Measurements from ENCODE around the gene STRIT1. TPM values are rescaled to one million over a fixed set of nuclear protein-coding genes. Genes with fewer than 3 reads are reported as not detected.

The STRIT1 gene
- total and polyA plus RNA-seq, 9 donors, result not detected

- H3K4me1 ChIP-seq (ENCODE audit: insufficient read depth), result no peaks in the 10 kb centered on the region
- TF ChIP-seq POLR2A (IDR thresholded peaks at IDR 0.05), result no peak
- no peak for TF ChIP-seq CTCF (IDR thresholded peaks at IDR 0.05)
- peaks cover 0 to 4% of the 10 kb centered on the region in 2 donors for H3K9me3 ChIP-seq
- no peak overlapping the region for H3K4me3 ChIP-seq
- H3K27ac ChIP-seq, result no peak overlapping the region
- H3K27me3 ChIP-seq, result no peaks in the 10 kb centered on the region
- WGBS, 3 donors, result 35 to 78% (median 55%) methylated on average over 2 of the region's 2 CpGs
- no peak for DNase-seq
- intact Hi-C loops (cut with DNase I), result no loop called here
- H3K36me3 ChIP-seq, result no peaks in the 10 kb centered on the region
These were observed 9.4 kb upstream of the STRIT1 start for GRCh38 chr3:155302891-155303290.

- no peak for DNase-seq
- Histone ChIP-seq H3K27ac (no peak overlapping the region), H3K36me3 (no peaks in the 10 kb centered on the region), H3K4me3 (no peak overlapping the region), H3K4me1 (ENCODE audit: insufficient read depth) (no peaks in the 10 kb centered on the region), H3K9me3 (peaks cover 0 to 4% of the 10 kb centered on the region in 2 donors), H3K27me3 (no peaks in the 10 kb centered on the region)
- 37 to 47% (median 42%) methylated on average over 2 of the region's 2 CpGs for WGBS, 3 donors
- intact Hi-C loops (cut with DNase I), result no loop called here
- TF ChIP-seq EP300 (IDR thresholded peaks at IDR 0.05) (no peak), CTCF (IDR thresholded peaks at IDR 0.05) (no peak), POLR2A (IDR thresholded peaks at IDR 0.05) (no peak)
These were observed 9.0 kb upstream of the STRIT1 start for GRCh38 chr3:155302481-155302880.

GRCh38 chr3:155297100-155297499 lies 3.6 kb upstream of the STRIT1 start:
- no peaks in the 10 kb centered on the region for H3K4me1 ChIP-seq (ENCODE audit: insufficient read depth)
- H3K36me3 ChIP-seq, result no peaks in the 10 kb centered on the region
- TF ChIP-seq POLR2A (IDR thresholded peaks at IDR 0.05) (no peak), CTCF (IDR thresholded peaks at IDR 0.05) (no peak), EP300 (IDR thresholded peaks at IDR 0.05) (no peak)
- intact Hi-C loops (cut with DNase I), result no loop called here
- no peaks in the 10 kb centered on the region for H3K27me3 ChIP-seq
- peaks cover 0 to 4% of the 10 kb centered on the region in 2 donors for H3K9me3 ChIP-seq
- no peak overlapping the region for H3K4me3 ChIP-seq
- no peak overlapping the region for H3K27ac ChIP-seq
- DNase-seq, result no peak

- DNase-seq, result no peak
- H3K4me3 ChIP-seq, result no peak overlapping the region
- intact Hi-C loops (cut with DNase I), result no loop called here
- no peak overlapping the region for H3K27ac ChIP-seq
- no peaks in the 10 kb centered on the region for H3K4me1 ChIP-seq (ENCODE audit: insufficient read depth)
- TF ChIP-seq CTCF (IDR thresholded peaks at IDR 0.05), result no peak
- no peak for TF ChIP-seq POLR2A (IDR thresholded peaks at IDR 0.05)
- no peaks in the 10 kb centered on the region for H3K36me3 ChIP-seq
- H3K27me3 ChIP-seq, result no peaks in the 10 kb centered on the region
- H3K9me3 ChIP-seq, result peaks cover 0 to 4% of the 10 kb centered on the region in 2 donors
These were observed 2.9 kb upstream of the STRIT1 start for GRCh38 chr3:155296413-155296812.

GRCh38 chr3:155292693-155293092 lies 790 bp downstream of the STRIT1 start:
- H3K27me3 ChIP-seq, result no peaks in the 10 kb centered on the region
- H3K36me3 ChIP-seq, result no peaks in the 10 kb centered on the region
- H3K4me3 ChIP-seq, result no peak overlapping the region
- no peak for DNase-seq
- H3K27ac ChIP-seq, result no peak overlapping the region
- no peaks in the 10 kb centered on the region for H3K9me3 ChIP-seq
- 71 to 75% (median 73%) methylated on average over 2 of the region's 2 CpGs for WGBS, 3 donors
- TF ChIP-seq POLR2A (IDR thresholded peaks at IDR 0.05) (no peak), EP300 (IDR thresholded peaks at IDR 0.05) (no peak), CTCF (IDR thresholded peaks at IDR 0.05) (no peak)
- intact Hi-C loops (cut with DNase I), result no loop called here
- no peaks in the 10 kb centered on the region for H3K4me1 ChIP-seq (ENCODE audit: insufficient read depth)

All from ovary (tissue), 9 donors.